ENCODE measurements around the gene FAM47A. TPM values are rescaled to one million over a fixed set of nuclear protein-coding genes. Genes with fewer than 3 reads are reported as not detected.

The FAM47A gene
- not detected in 2 replicates for total RNA-seq

GRCh38 chrX:34132028-34132427, at the start of gene FAM47A:
Gene FAM47A (minus strand): TSS chrX:34132314. CDS start chrX:34132278, 36 bp downstream.

